Camera-type eye (tissue), 1 donor: Measurements from ENCODE around the gene LAIR1. TPM values are rescaled to one million over a fixed set of nuclear protein-coding genes. Genes with fewer than 3 reads are reported as not detected.

Experiments used
- total RNA-seq: library from RNA; depleted of rRNA; stranded (reverse); fragments of >200 nt; gene quantifications from one replicate; pipeline ENCODE4 v1.2.3, GENCODE V29; 2014

Gene LAIR1
- total RNA-seq: 5.1 TPM

GRCh38 chr19:54364775-54365257 is at the start of gene LAIR1:
TSS of gene LAIR1 (minus strand) at chr19:54364931. CDS start at chr19:54364804, 127 bp downstream.

GRCh38 chr19:54312436-54313377 is 52.0 kb downstream of the LAIR1 start, which contains the start of gene LILRA5:
TSS of gene LILRA5 (minus strand) at chr19:54313166. CDS start at chr19:54313019, 147 bp downstream.

Other genes starting within 250 kb of the LAIR1 start
- gene TFPT, start 249.3 kb downstream of the LAIR1 start, total RNA-seq: 9.7 TPM
- 46.4 TPM for gene PRPF31, start 249.2 kb downstream of the LAIR1 start, total RNA-seq
- gene CNOT3, start 227.2 kb downstream of the LAIR1 start, total RNA-seq: 33.1 TPM
- gene LENG1, start 205.2 kb downstream of the LAIR1 start, total RNA-seq: 5.7 TPM
- 6.8 TPM for gene TMC4, start 191.8 kb downstream of the LAIR1 start, total RNA-seq
- 24.0 TPM for gene MBOAT7, start 175.4 kb downstream of the LAIR1 start, total RNA-seq
- 51.0 TPM for gene TSEN34, start 173.6 kb downstream of the LAIR1 start, total RNA-seq
- 1,536 TPM for gene RPS9, start 164.1 kb downstream of the LAIR1 start, total RNA-seq
- gene LILRB3, start 141.9 kb downstream of the LAIR1 start, total RNA-seq: 9.2 TPM
- gene LILRA6, start 122.1 kb downstream of the LAIR1 start, total RNA-seq: 0.66 TPM
- gene LILRB5, start 107.7 kb downstream of the LAIR1 start, total RNA-seq: 2.1 TPM
- gene LILRB2, start 83.8 kb downstream of the LAIR1 start, total RNA-seq: 1.2 TPM
- 0.93 TPM for gene LILRA5, start 51.8 kb downstream of the LAIR1 start, total RNA-seq
- not detected for gene LILRA4, start 25.8 kb downstream of the LAIR1 start, total RNA-seq
- 99.3 TPM for gene TTYH1, start 50.5 kb upstream of the LAIR1 start, total RNA-seq
- 132 TPM for gene LENG8, start 84.3 kb upstream of the LAIR1 start, total RNA-seq
- 2.7 TPM for gene LENG9, start 98.8 kb upstream of the LAIR1 start, total RNA-seq
- gene CDC42EP5, start 108.4 kb upstream of the LAIR1 start, total RNA-seq: 16.4 TPM
- not detected for gene LAIR2, start 137.9 kb upstream of the LAIR1 start, total RNA-seq
- gene LILRA2, start 208.9 kb upstream of the LAIR1 start, total RNA-seq: not detected
- 0.22 TPM for gene LILRA1, start 228.7 kb upstream of the LAIR1 start, total RNA-seq